ENCODE measurements around the gene DSC1. TPM values are rescaled to one million over a fixed set of nuclear protein-coding genes. Genes with fewer than 3 reads are reported as not detected.

DSC1 gene
- total RNA-seq, 1 experiment from 2014 or later, result not detected

- ChIA-PET POLR2A (no interaction called here), CTCF (no interaction called here), RAD21 (ENCODE audit: low non-redundant PET in 1 of 2, low total read pairs in 2 of 2, uncharacterized antibody in 2 of 2, unreplicated experiment in 2 of 2) (no interaction called here)
- Histone ChIP-seq H4K20me1 (ENCODE audit: insufficient read depth) (no peaks in the 10 kb centered on the region), H3K27ac (ENCODE audit: low read depth, low read length) (no peak overlapping the region), H2AFZ (ENCODE audit: low read depth, low read length, poor library complexity, severe bottlenecking) (no peak overlapping the region), H3K4me1 (ENCODE audit: control insufficient read depth in 1 of 2, insufficient read depth in 2 of 2, low read length in 2 of 2) (peaks cover 0 to 2% of the 10 kb centered on the region in 2 experiments; a peak in 3 of 4 replicates), H3K79me2 (ENCODE audit: insufficient read depth, low read length) (no peaks in the 10 kb centered on the region), H3K9me3 (ENCODE audit: control insufficient read depth in 1 of 2, insufficient read depth in 1 of 2, low read depth in 1 of 2, low read length in 2 of 2) (no peaks in the 10 kb centered on the region), H3K27me3 (ENCODE audit: insufficient read depth, low read length) (no peaks in the 10 kb centered on the region), H3K9ac (ENCODE audit: low read length) (no peak overlapping the region), H3K9me2 (ENCODE audit: insufficient read depth) (no peaks in the 10 kb centered on the region), H3K4me2 (ENCODE audit: low read length) (no peak overlapping the region), H3K4me3 (replicated peaks in 1 of 2; ENCODE audit: low read depth in 1 of 2, low read length in 2 of 2) (no peak overlapping the region), H3K36me3 (ENCODE audit: control insufficient read depth in 1 of 2, insufficient read depth in 2 of 2, low read length in 2 of 2) (no peaks in the 10 kb centered on the region)
- DNase-seq (ENCODE audit: low read depth, low spot score) (no peak), ATAC-seq (no peak)
- intact Hi-C loops (cut with micrococcal nuclease), result no loop called here
- TF ChIP-seq FOSL1 (IDR thresholded peaks at IDR 0.05; ENCODE audit: low read depth) (no peak), CBX3 (IDR thresholded peaks at IDR 0.05; ENCODE audit: low read depth) (no peak), POLR2A (IDR thresholded peaks at IDR 0.05; ENCODE audit: borderline replicate concordance, extremely low read depth, insufficient read depth, insufficient read length) (no peak), ZBTB33 (IDR thresholded peaks at IDR 0.05; ENCODE audit: extremely low read depth, insufficient replicate concordance, low read length) (no peak), RAD21 (IDR thresholded peaks at IDR 0.05; ENCODE audit: low read depth) (no peak), JUND (IDR thresholded peaks at IDR 0.05) (no peak), MAX (IDR thresholded peaks at IDR 0.05) (no peak), ELF1 (IDR thresholded peaks at IDR 0.05; ENCODE audit: borderline replicate concordance, low read depth) (no peak), EGR1 (IDR thresholded peaks at IDR 0.05; ENCODE audit: low read depth) (no peak), SIN3A (IDR thresholded peaks at IDR 0.05; ENCODE audit: low read depth) (no peak), CEBPB (IDR thresholded peaks at IDR 0.05; ENCODE audit: low read depth) (no peak), TCF7L2 (IDR thresholded peaks at IDR 0.05; ENCODE audit: borderline replicate concordance, extremely low read depth, insufficient read depth, insufficient read length) (no peak), EZH2 (IDR thresholded peaks at IDR 0.05) (no peak)
- BruUV-seq (replicated peaks), result no TSS peak
Observed at GRCh38 chr18:31192086-31192776, 29.6 kb upstream of the DSC1 start.

All from HCT116 (cell line).